Measurements from ENCODE around the gene VPS13C.

The VPS13C gene

GRCh38 chr15:61938249-61938648 is 122.0 kb downstream of the VPS13C start:
- H3K27me3 ChIP-seq (ENCODE audit: control insufficient read depth, insufficient read depth, low read length): no peaks in the 10 kb centered on the region
- no peak overlapping the region for H3K9ac ChIP-seq (ENCODE audit: low read length)
- no peak overlapping the region for H3K27ac ChIP-seq (ENCODE audit: low read depth, low read length)
- no peaks in the 10 kb centered on the region for H3K4me1 ChIP-seq (ENCODE audit: control insufficient read depth, insufficient read depth, low read length)
- no peak overlapping the region for H3K4me3 ChIP-seq (ENCODE audit: low read length)
- peaks cover 5% of the 10 kb centered on the region for H3K36me3 ChIP-seq (ENCODE audit: control insufficient read depth, insufficient read depth, low read length)

GRCh38 chr15:61936528-61937195 is 123.6 kb downstream of the VPS13C start:
- Histone ChIP-seq H3K9ac (ENCODE audit: low read length) (no peak overlapping the region), H3K4me3 (ENCODE audit: low read length) (no peak overlapping the region), H3K36me3 (ENCODE audit: control insufficient read depth, insufficient read depth, low read length) (peaks cover 3% of the 10 kb centered on the region), H3K27me3 (ENCODE audit: control insufficient read depth, insufficient read depth, low read length) (no peaks in the 10 kb centered on the region), H3K4me1 (ENCODE audit: control insufficient read depth, insufficient read depth, low read length) (no peaks in the 10 kb centered on the region), H3K27ac (ENCODE audit: low read depth, low read length) (no peak overlapping the region)

- Histone ChIP-seq H3K9ac (ENCODE audit: low read length) (no peak overlapping the region), H3K27ac (ENCODE audit: low read depth, low read length) (no peak overlapping the region), H3K4me3 (ENCODE audit: low read length) (no peak overlapping the region), H3K36me3 (ENCODE audit: control insufficient read depth, insufficient read depth, low read length) (peaks cover 3% of the 10 kb centered on the region), H3K4me1 (ENCODE audit: control insufficient read depth, insufficient read depth, low read length) (no peaks in the 10 kb centered on the region), H3K27me3 (ENCODE audit: control insufficient read depth, insufficient read depth, low read length) (no peaks in the 10 kb centered on the region)
These were observed 124.8 kb downstream of the VPS13C start for GRCh38 chr15:61935493-61935892.

GRCh38 chr15:61929452-61929851 is 130.8 kb downstream of the VPS13C start:
- no peak overlapping the region for H3K4me3 ChIP-seq (ENCODE audit: low read length)
- H3K9ac ChIP-seq (ENCODE audit: low read length): no peak overlapping the region
- H3K27ac ChIP-seq (ENCODE audit: low read depth, low read length): no peak overlapping the region
- H3K4me1 ChIP-seq (ENCODE audit: control insufficient read depth, insufficient read depth, low read length): no peaks in the 10 kb centered on the region
- H3K36me3 ChIP-seq (ENCODE audit: control insufficient read depth, insufficient read depth, low read length): peaks cover 2% of the 10 kb centered on the region
- no peaks in the 10 kb centered on the region for H3K27me3 ChIP-seq (ENCODE audit: control insufficient read depth, insufficient read depth, low read length)

GRCh38 chr15:61923173-61923572 is 137.1 kb downstream of the VPS13C start:
- Histone ChIP-seq H3K4me1 (ENCODE audit: control insufficient read depth, insufficient read depth, low read length) (no peaks in the 10 kb centered on the region), H3K4me3 (ENCODE audit: low read length) (no peak overlapping the region), H3K27ac (ENCODE audit: low read depth, low read length) (no peak overlapping the region), H3K36me3 (ENCODE audit: control insufficient read depth, insufficient read depth, low read length) (peaks cover 9% of the 10 kb centered on the region), H3K27me3 (ENCODE audit: control insufficient read depth, insufficient read depth, low read length) (no peaks in the 10 kb centered on the region), H3K9ac (ENCODE audit: low read length) (no peak overlapping the region)

- H3K4me3 ChIP-seq (ENCODE audit: low read length): no peak overlapping the region
- H3K27ac ChIP-seq (ENCODE audit: low read depth, low read length): no peak overlapping the region
- H3K27me3 ChIP-seq (ENCODE audit: control insufficient read depth, insufficient read depth, low read length): no peaks in the 10 kb centered on the region
- H3K4me1 ChIP-seq (ENCODE audit: control insufficient read depth, insufficient read depth, low read length): no peaks in the 10 kb centered on the region
- no peak overlapping the region for H3K9ac ChIP-seq (ENCODE audit: low read length)
- peaks cover 7% of the 10 kb centered on the region for H3K36me3 ChIP-seq (ENCODE audit: control insufficient read depth, insufficient read depth, low read length)
These were observed 139.2 kb downstream of the VPS13C start for GRCh38 chr15:61921093-61921492.

- Histone ChIP-seq H3K27ac (ENCODE audit: low read depth, low read length) (no peak overlapping the region), H3K36me3 (ENCODE audit: control insufficient read depth, insufficient read depth, low read length) (peaks cover 12% of the 10 kb centered on the region), H3K4me3 (ENCODE audit: low read length) (no peak overlapping the region), H3K27me3 (ENCODE audit: control insufficient read depth, insufficient read depth, low read length) (no peaks in the 10 kb centered on the region), H3K4me1 (ENCODE audit: control insufficient read depth, insufficient read depth, low read length) (no peaks in the 10 kb centered on the region), H3K9ac (ENCODE audit: low read length) (no peak overlapping the region)
These were observed 142.8 kb downstream of the VPS13C start for GRCh38 chr15:61917457-61917856.

GRCh38 chr15:61916104-61916503 is 144.1 kb downstream of the VPS13C start:
- H3K9ac ChIP-seq (ENCODE audit: low read length): no peak overlapping the region
- H3K4me1 ChIP-seq (ENCODE audit: control insufficient read depth, insufficient read depth, low read length): no peaks in the 10 kb centered on the region
- no peaks in the 10 kb centered on the region for H3K27me3 ChIP-seq (ENCODE audit: control insufficient read depth, insufficient read depth, low read length)
- H3K27ac ChIP-seq (ENCODE audit: low read depth, low read length): no peak overlapping the region
- H3K4me3 ChIP-seq (ENCODE audit: low read length): no peak overlapping the region
- peaks cover 8% of the 10 kb centered on the region for H3K36me3 ChIP-seq (ENCODE audit: control insufficient read depth, insufficient read depth, low read length)

- H3K9ac ChIP-seq (ENCODE audit: low read length): no peak overlapping the region
- H3K36me3 ChIP-seq (ENCODE audit: control insufficient read depth, insufficient read depth, low read length): peaks cover 8% of the 10 kb centered on the region
- no peaks in the 10 kb centered on the region for H3K27me3 ChIP-seq (ENCODE audit: control insufficient read depth, insufficient read depth, low read length)
- H3K4me3 ChIP-seq (ENCODE audit: low read length): no peak overlapping the region
- H3K27ac ChIP-seq (ENCODE audit: low read depth, low read length): no peak overlapping the region
- no peaks in the 10 kb centered on the region for H3K4me1 ChIP-seq (ENCODE audit: control insufficient read depth, insufficient read depth, low read length)
These were observed 144.6 kb downstream of the VPS13C start for GRCh38 chr15:61915640-61916039.

- Histone ChIP-seq H3K4me3 (ENCODE audit: low read length) (no peak overlapping the region), H3K27ac (ENCODE audit: low read depth, low read length) (no peak overlapping the region), H3K9ac (ENCODE audit: low read length) (no peak overlapping the region), H3K36me3 (ENCODE audit: control insufficient read depth, insufficient read depth, low read length) (peaks cover 10% of the 10 kb centered on the region), H3K4me1 (ENCODE audit: control insufficient read depth, insufficient read depth, low read length) (no peaks in the 10 kb centered on the region), H3K27me3 (ENCODE audit: control insufficient read depth, insufficient read depth, low read length) (no peaks in the 10 kb centered on the region)
These were observed 149.3 kb downstream of the VPS13C start for GRCh38 chr15:61910839-61911369.

GRCh38 chr15:61908241-61908640 is 152.0 kb downstream of the VPS13C start:
- Histone ChIP-seq H3K9ac (ENCODE audit: low read length) (no peak overlapping the region), H3K27me3 (ENCODE audit: control insufficient read depth, insufficient read depth, low read length) (no peaks in the 10 kb centered on the region), H3K4me1 (ENCODE audit: control insufficient read depth, insufficient read depth, low read length) (no peaks in the 10 kb centered on the region), H3K36me3 (ENCODE audit: control insufficient read depth, insufficient read depth, low read length) (peaks cover 7% of the 10 kb centered on the region), H3K27ac (ENCODE audit: low read depth, low read length) (no peak overlapping the region), H3K4me3 (ENCODE audit: low read length) (no peak overlapping the region)

- Histone ChIP-seq H3K4me1 (ENCODE audit: control insufficient read depth, insufficient read depth, low read length) (no peaks in the 10 kb centered on the region), H3K36me3 (ENCODE audit: control insufficient read depth, insufficient read depth, low read length) (peaks cover 5% of the 10 kb centered on the region), H3K9ac (ENCODE audit: low read length) (no peak overlapping the region), H3K4me3 (ENCODE audit: low read length) (no peak overlapping the region), H3K27ac (ENCODE audit: low read depth, low read length) (no peak overlapping the region), H3K27me3 (ENCODE audit: control insufficient read depth, insufficient read depth, low read length) (no peaks in the 10 kb centered on the region)
These were observed 152.5 kb downstream of the VPS13C start for GRCh38 chr15:61907753-61908086.

Data from rectal smooth muscle tissue (tissue), 1 donor.